ENCODE data around the gene STARD10. TPM values are rescaled to one million over a fixed set of nuclear protein-coding genes. Genes with fewer than 3 reads are reported as not detected.

Gene STARD10

DNA sequence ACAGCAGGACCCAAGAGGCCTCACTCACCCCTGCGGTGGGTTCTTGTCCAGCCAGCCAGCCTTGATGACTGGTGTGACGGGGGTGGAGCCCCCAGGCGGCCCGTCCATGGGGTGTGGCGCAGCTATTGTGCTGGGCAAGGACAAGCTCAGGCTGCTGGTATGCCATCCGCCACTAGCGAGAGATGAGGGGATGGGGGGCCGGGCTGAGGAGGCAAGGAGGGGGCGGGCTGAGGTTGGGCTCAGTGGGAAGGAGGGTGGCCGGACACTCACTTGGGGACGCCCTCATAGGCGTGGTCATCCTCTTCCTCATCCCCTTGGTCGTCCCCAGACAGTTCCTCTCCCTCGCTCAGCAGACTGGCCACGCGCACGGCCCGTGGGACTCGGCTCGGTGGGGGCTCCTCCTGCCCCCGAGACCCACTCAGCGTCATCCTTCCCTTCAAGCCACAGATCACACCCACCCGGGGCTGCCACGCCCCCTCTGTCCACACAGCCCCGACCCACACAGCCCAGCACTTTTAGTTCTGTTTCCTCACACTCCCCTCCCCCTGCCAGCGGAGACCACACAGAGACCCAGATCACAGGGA is 81.6 kb downstream of the STARD10 start:
- Histone ChIP-seq H3K9ac (ENCODE audit: low read depth, low read length) (no peak overlapping the region), H3K9me3 (replicated peaks; ENCODE audit: low read length) (no peaks in the 10 kb centered on the region), H3K27me3 (ENCODE audit: control insufficient read depth, insufficient read depth, low read length) (no peaks in the 10 kb centered on the region), H3K4me3 (ENCODE audit: low read length) (no peak overlapping the region), H3K4me1 (ENCODE audit: control insufficient read depth, insufficient read depth, low read length) (no peaks in the 10 kb centered on the region), H3K36me3 (ENCODE audit: insufficient read depth, low read length) (peaks cover 39% of the 10 kb centered on the region), H3K4me2 (ENCODE audit: low read length) (no peak overlapping the region)

DNA sequence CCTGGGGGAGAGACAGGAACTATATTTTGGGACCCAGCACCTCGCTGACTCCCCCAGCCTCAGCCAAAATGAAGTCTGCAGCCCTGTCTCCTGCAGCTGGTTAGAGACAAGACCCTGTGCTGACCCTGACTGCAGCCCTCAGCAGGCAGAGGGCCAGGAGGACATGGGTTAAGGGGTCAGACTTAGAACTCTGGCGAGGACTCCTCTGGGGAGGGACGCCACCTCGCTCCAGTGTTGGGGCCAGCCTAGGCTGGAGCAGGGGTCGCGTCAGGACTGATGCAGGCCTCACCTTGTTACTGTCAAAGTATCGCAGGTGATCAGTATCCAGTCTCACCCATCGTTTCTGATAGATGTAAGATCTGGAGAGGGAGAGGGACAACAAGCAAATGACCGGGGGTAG is 82.7 kb downstream of the STARD10 start:
- Histone ChIP-seq H3K9me3 (replicated peaks; ENCODE audit: low read length) (no peaks in the 10 kb centered on the region), H3K4me2 (ENCODE audit: low read length) (no peak overlapping the region), H3K4me1 (ENCODE audit: control insufficient read depth, insufficient read depth, low read length) (no peaks in the 10 kb centered on the region), H3K4me3 (ENCODE audit: low read length) (no peak overlapping the region), H3K36me3 (ENCODE audit: insufficient read depth, low read length) (peaks cover 49% of the 10 kb centered on the region), H3K27me3 (ENCODE audit: control insufficient read depth, insufficient read depth, low read length) (no peaks in the 10 kb centered on the region), H3K9ac (ENCODE audit: low read depth, low read length) (no peak overlapping the region)

GRCh38 chr11:72710278-72710677 is 83.6 kb downstream of the STARD10 start:
- no peak overlapping the region for H3K4me2 ChIP-seq (ENCODE audit: low read length)
- no peaks in the 10 kb centered on the region for H3K9me3 ChIP-seq (replicated peaks; ENCODE audit: low read length)
- H3K4me1 ChIP-seq (ENCODE audit: control insufficient read depth, insufficient read depth, low read length), result no peaks in the 10 kb centered on the region
- peaks cover 57% of the 10 kb centered on the region for H3K36me3 ChIP-seq (ENCODE audit: insufficient read depth, low read length)
- H3K27me3 ChIP-seq (ENCODE audit: control insufficient read depth, insufficient read depth, low read length), result no peaks in the 10 kb centered on the region
- no peak overlapping the region for H3K9ac ChIP-seq (ENCODE audit: low read depth, low read length)
- H3K4me3 ChIP-seq (ENCODE audit: low read length), result no peak overlapping the region

DNA sequence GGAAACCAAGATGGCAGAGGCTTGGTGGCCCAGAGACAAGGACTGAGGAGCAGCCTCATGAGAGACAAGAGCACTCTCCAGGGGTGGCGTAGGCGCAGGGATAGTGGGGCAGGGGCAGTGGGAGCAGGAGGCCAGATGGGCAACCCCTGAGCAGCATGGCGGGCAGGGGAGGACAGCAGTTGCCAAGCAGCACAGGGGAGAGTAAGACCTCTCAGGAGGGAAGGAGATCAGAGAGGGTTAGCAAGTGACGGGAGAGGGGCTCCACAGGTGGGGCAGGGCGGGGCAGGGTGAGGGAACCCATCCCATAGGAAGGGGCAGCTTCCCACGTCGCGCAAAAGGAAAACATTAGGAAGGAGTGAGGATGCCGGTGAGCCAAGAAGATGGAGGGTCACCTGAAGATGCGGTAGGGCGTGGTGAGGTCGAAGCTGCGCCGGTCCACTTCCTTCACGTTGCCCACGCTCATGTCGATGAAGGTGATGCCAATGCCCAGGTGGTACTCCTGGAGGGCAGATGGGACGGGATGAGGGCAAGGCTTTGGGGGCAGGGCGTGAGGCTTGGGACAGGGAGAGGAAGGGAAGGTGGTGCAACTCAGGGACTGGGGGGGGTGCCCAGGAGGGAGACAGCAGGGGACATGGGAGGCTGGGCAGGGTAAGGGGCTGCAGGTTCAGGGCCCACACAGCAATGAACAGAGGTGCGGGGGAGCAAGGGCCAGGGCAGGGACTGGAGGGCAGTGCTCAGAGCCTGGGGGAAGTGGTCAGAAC is 84.2 kb downstream of the STARD10 start:
- Histone ChIP-seq H3K4me1 (ENCODE audit: control insufficient read depth, insufficient read depth, low read length) (no peaks in the 10 kb centered on the region), H3K4me3 (ENCODE audit: low read length) (no peak overlapping the region), H3K9me3 (replicated peaks; ENCODE audit: low read length) (no peaks in the 10 kb centered on the region), H3K4me2 (ENCODE audit: low read length) (no peak overlapping the region), H3K36me3 (ENCODE audit: insufficient read depth, low read length) (peaks cover 61% of the 10 kb centered on the region), H3K9ac (ENCODE audit: low read depth, low read length) (no peak overlapping the region), H3K27me3 (ENCODE audit: control insufficient read depth, insufficient read depth, low read length) (no peaks in the 10 kb centered on the region)

DNA sequence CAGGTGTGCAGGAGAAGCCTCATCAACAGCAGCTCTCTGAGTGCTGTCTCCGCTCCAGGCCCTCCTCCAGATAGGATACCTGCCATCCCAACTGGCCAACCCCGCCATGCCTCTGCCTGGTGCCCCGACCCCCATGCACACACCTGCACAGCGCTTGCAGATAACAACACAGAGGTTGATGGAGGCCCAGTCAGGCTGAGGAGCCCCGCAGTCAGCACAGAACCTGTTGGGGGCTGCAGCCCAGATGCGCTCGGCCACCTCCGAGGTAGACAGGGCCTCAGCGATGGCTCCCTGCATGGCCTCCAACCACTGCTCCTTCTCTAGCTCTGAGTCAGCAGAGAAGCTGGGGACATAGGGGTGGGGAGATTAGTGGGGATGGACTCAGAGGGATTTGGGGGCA is 86.8 kb downstream of the STARD10 start:
- H3K4me1 ChIP-seq (ENCODE audit: control insufficient read depth, insufficient read depth, low read length), result peaks cover 19% of the 10 kb centered on the region
- no peaks in the 10 kb centered on the region for H3K27me3 ChIP-seq (ENCODE audit: control insufficient read depth, insufficient read depth, low read length)
- H3K4me3 ChIP-seq (ENCODE audit: low read length), result no peak overlapping the region
- no peaks in the 10 kb centered on the region for H3K9me3 ChIP-seq (replicated peaks; ENCODE audit: low read length)
- no peak overlapping the region for H3K4me2 ChIP-seq (ENCODE audit: low read length)
- H3K9ac ChIP-seq (ENCODE audit: low read depth, low read length), result no peak overlapping the region
- peaks cover 76% of the 10 kb centered on the region for H3K36me3 ChIP-seq (ENCODE audit: insufficient read depth, low read length)

DNA sequence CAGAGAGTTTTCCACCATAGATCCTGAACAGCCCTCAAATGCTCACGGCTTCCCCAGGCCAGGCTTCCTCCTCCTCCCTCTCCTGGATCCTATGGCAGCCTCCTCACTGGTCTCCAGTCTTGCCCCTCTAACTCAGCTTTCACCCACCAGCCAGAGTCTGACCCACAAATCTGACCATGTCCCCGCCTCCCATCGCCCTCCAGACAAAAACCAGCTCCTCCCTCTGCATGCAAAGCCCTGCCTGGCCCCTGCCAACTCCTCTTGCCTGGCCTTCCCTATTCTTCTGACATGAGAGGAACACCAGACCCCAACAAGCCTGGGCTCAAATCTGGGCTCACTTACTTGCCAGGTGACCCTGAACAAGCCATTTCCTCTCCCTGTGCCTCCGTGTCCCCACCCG is 87.3 kb downstream of the STARD10 start:
- H3K4me3 ChIP-seq (ENCODE audit: low read length), result no peak overlapping the region
- H3K9ac ChIP-seq (ENCODE audit: low read depth, low read length), result no peak overlapping the region
- H3K9me3 ChIP-seq (replicated peaks; ENCODE audit: low read length), result no peaks in the 10 kb centered on the region
- H3K4me2 ChIP-seq (ENCODE audit: low read length), result no peak overlapping the region
- H3K36me3 ChIP-seq (ENCODE audit: insufficient read depth, low read length), result peaks cover 77% of the 10 kb centered on the region
- H3K27me3 ChIP-seq (ENCODE audit: control insufficient read depth, insufficient read depth, low read length), result no peaks in the 10 kb centered on the region
- H3K4me1 ChIP-seq (ENCODE audit: control insufficient read depth, insufficient read depth, low read length), result peaks cover 19% of the 10 kb centered on the region

GRCh38 chr11:72705442-72706365 is 88.1 kb downstream of the STARD10 start:
- Histone ChIP-seq H3K9me3 (replicated peaks; ENCODE audit: low read length) (no peaks in the 10 kb centered on the region), H3K27me3 (ENCODE audit: control insufficient read depth, insufficient read depth, low read length) (no peaks in the 10 kb centered on the region), H3K4me3 (ENCODE audit: low read length) (no peak overlapping the region), H3K9ac (ENCODE audit: low read depth, low read length) (no peak overlapping the region), H3K36me3 (ENCODE audit: insufficient read depth, low read length) (peaks cover 77% of the 10 kb centered on the region), H3K4me2 (ENCODE audit: low read length) (no peak overlapping the region), H3K4me1 (ENCODE audit: control insufficient read depth, insufficient read depth, low read length) (peaks cover 19% of the 10 kb centered on the region)

DNA sequence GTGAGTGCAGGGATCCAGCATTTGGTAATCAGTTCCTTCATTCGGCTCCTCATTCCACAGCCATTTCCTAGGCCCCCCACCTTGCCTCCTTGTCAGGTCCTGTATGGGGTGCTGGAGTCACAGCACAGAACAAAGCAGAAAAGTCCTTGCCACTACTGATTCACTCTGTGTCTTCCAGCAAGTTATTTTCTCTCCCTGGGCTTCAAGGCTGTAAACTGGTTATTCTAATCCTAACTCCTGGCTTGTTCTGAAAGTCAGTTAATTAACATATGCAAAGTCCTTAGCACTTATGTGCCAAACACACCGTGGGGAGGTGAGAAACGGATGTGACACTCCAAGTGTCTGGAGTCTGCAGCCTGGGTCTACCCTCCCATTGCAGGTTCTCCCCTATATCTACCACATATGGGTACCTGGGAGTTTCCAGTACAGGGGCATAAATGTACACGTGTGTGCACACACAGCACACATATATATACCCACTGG is 89.0 kb downstream of the STARD10 start:
- peaks cover 25% of the 10 kb centered on the region for H3K4me1 ChIP-seq (ENCODE audit: control insufficient read depth, insufficient read depth, low read length)
- no peaks in the 10 kb centered on the region for H3K27me3 ChIP-seq (ENCODE audit: control insufficient read depth, insufficient read depth, low read length)
- no peak overlapping the region for H3K9ac ChIP-seq (ENCODE audit: low read depth, low read length)
- H3K4me2 ChIP-seq (ENCODE audit: low read length), result no peak overlapping the region
- H3K9me3 ChIP-seq (replicated peaks; ENCODE audit: low read length), result no peaks in the 10 kb centered on the region
- peaks cover 73% of the 10 kb centered on the region for H3K36me3 ChIP-seq (ENCODE audit: insufficient read depth, low read length)
- no peak overlapping the region for H3K4me3 ChIP-seq (ENCODE audit: low read length)

Small RNAs within 50 kb of the gene (small RNA-seq; reads per million reads assigned to genes)
- gene MIR4692, result not detected
- gene RF00019, result not detected
